DND-41 (cell line): ENCODE measurements around the gene SYTL4.

Experiments used
- ATAC-seq: fragments of 200-7000 bp; cut with Tn5 transposase; 3 replicates; pipeline ENCODE4 v1.9.1; 2021; ENCODE audit warnings: low read depth; ENCODE audit not compliant: insufficient read depth
- DNase-seq: peaks from one replicate; pipeline ENCODE4 v3.0.0-alpha.2; 2020
- H2AFZ ChIP-seq: 2 replicates; pipeline ENCODE4 v1.6.0; 2012; ENCODE audit warnings: low read depth, low read length
- H3K27ac ChIP-seq: 2 replicates; pipeline ENCODE4 v1.5.1; 2012; ENCODE audit warnings: low read length, inconsistent platforms
- H3K27me3 ChIP-seq: fragments of 200-600 bp; sonication (generic); 2 replicates; pipeline ENCODE4 v1.6.0; 2012; ENCODE audit warnings: low read length, mild to moderate bottlenecking, inconsistent platforms; ENCODE audit not compliant: insufficient read depth, poor library complexity
- H3K36me3 ChIP-seq: 2 replicates; pipeline ENCODE4 v1.5.1; 2012; ENCODE audit warnings: low read length, inconsistent platforms; ENCODE audit not compliant: insufficient read depth
- H3K4me1 ChIP-seq: 2 replicates; pipeline ENCODE4 v1.5.1; 2012; ENCODE audit warnings: mild to moderate bottlenecking, low read length; ENCODE audit not compliant: insufficient read depth
- H3K4me2 ChIP-seq: 2 replicates; pipeline ENCODE4 v1.6.0; 2012; ENCODE audit warnings: mild to moderate bottlenecking, moderate library complexity, low read length, inconsistent platforms; ENCODE audit not compliant: insufficient read depth
- H3K4me3 ChIP-seq, 2 experiments: fragments of 200-600 bp in 1 of 2; shearing (Covaris generic) in 1 of 2; 2 replicates each; pipeline ENCODE4 v1.5.1; 2012 to 2016; ENCODE audit warnings: inconsistent platforms in 2 of 2, low read length in 2 of 2, mild to moderate bottlenecking in 2 of 2, low read depth in 1 of 2, moderate library complexity in 1 of 2
- H3K79me2 ChIP-seq: 2 replicates; pipeline ENCODE4 v1.6.0; 2012; ENCODE audit warnings: low read length, inconsistent platforms; ENCODE audit not compliant: insufficient read depth
- H3K9ac ChIP-seq: 2 replicates; pipeline ENCODE4 v1.6.0; 2012; ENCODE audit warnings: low read depth, mild to moderate bottlenecking, inconsistent platforms, low read length, moderate library complexity
- H3K9me3 ChIP-seq: 2 replicates; pipeline ENCODE4 v1.5.1; 2012; ENCODE audit warnings: low read length, moderate library complexity, mild to moderate bottlenecking, inconsistent platforms; ENCODE audit not compliant: insufficient read depth, severe bottlenecking
- H4K20me1 ChIP-seq: 2 replicates; pipeline ENCODE4 v1.6.0; 2012; ENCODE audit warnings: low read length; ENCODE audit not compliant: insufficient read depth
- EZH2 ChIP-seq: IDR thresholded peaks from 3 replicates; pipeline ENCODE4 v1.6.1; 2012; ENCODE audit warnings: borderline replicate concordance, low read depth, mild to moderate bottlenecking, moderate library complexity, low read length, inconsistent platforms; ENCODE audit not compliant: severe bottlenecking
- TF ChIP-seq, protein P1 (sequence below): IDR thresholded peaks from 2 replicates; pipeline ENCODE4 v1.5.1; 2012; ENCODE audit warnings: borderline replicate concordance, low read length, moderate library complexity, mild to moderate bottlenecking; ENCODE audit not compliant: poor library complexity, severe bottlenecking; ENCODE audit errors: extremely low read depth

SYTL4 gene

DNA sequence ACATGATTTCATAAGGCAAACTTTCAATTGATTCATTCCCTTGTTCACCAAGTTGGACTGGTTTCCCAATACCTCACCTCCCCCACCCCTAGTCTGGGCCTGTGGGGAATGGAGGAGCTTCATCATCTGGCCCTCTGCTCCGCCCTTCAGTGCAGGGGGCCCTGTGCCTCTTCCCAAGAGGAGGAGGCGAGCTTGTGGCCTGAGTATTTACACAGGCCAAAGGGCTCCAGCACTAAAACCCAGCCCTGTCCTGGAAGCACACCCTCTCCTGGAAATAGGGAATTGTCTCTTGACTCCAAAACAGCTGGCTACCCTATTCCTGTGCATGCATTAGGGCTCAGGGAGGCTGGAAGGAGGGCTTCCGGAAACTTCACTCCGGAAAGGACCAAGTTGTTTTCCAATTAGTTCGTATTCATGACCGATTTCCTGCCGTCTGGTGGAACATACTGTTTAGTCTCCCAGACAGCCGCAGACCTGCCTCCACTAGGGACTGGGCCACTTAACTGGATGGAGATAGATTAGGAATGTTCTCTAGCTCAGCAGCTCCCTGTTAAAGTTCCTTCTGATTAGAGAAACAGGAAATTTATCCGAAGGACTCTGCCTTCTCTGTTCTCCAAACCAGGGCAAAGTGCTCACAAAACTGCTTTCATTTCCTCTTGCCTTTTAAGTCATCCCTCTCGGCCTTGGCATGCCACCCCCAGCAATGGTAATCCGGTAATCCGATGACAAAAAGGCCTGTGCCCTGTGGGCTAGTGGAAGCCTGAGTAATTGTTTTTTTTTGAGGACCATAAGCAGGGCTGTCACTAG lies 82.2 kb downstream of the SYTL4 start:
- Histone ChIP-seq H3K4me1 (no peaks in the 10 kb centered on the region), H3K27me3 (no peaks in the 10 kb centered on the region), H4K20me1 (no peaks in the 10 kb centered on the region), H3K4me2 (no peak overlapping the region), H3K4me3 (no peak overlapping the region), H3K79me2 (no peaks in the 10 kb centered on the region), H3K9me3 (no peaks in the 10 kb centered on the region), H3K27ac (no peak overlapping the region), H3K36me3 (no peaks in the 10 kb centered on the region), H3K9ac (no peak overlapping the region), H2AFZ (no peak overlapping the region)
- DNase-seq (no peak), ATAC-seq (no peak)
- TF ChIP-seq, protein P1, sequence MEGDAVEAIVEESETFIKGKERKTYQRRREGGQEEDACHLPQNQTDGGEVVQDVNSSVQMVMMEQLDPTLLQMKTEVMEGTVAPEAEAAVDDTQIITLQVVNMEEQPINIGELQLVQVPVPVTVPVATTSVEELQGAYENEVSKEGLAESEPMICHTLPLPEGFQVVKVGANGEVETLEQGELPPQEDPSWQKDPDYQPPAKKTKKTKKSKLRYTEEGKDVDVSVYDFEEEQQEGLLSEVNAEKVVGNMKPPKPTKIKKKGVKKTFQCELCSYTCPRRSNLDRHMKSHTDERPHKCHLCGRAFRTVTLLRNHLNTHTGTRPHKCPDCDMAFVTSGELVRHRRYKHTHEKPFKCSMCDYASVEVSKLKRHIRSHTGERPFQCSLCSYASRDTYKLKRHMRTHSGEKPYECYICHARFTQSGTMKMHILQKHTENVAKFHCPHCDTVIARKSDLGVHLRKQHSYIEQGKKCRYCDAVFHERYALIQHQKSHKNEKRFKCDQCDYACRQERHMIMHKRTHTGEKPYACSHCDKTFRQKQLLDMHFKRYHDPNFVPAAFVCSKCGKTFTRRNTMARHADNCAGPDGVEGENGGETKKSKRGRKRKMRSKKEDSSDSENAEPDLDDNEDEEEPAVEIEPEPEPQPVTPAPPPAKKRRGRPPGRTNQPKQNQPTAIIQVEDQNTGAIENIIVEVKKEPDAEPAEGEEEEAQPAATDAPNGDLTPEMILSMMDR = no peak
- TF ChIP-seq EZH2 = no peak

GRCh38 chrX:100648458-100649417 lies 83.2 kb downstream of the SYTL4 start:
- Histone ChIP-seq H3K4me3 (no peak overlapping the region), H3K9me3 (no peaks in the 10 kb centered on the region), H3K9ac (no peak overlapping the region), H3K4me2 (no peak overlapping the region), H3K27me3 (no peaks in the 10 kb centered on the region), H3K27ac (no peak overlapping the region), H2AFZ (no peak overlapping the region), H3K36me3 (no peaks in the 10 kb centered on the region), H4K20me1 (no peaks in the 10 kb centered on the region), H3K4me1 (no peaks in the 10 kb centered on the region), H3K79me2 (no peaks in the 10 kb centered on the region)
- DNase-seq = no peak
- TF ChIP-seq EZH2 = no peak
- TF ChIP-seq, protein P1 = no peak
- ATAC-seq = no peak

GRCh38 chrX:100647739-100648138 lies 84.2 kb downstream of the SYTL4 start:
- H3K4me1 ChIP-seq = no peaks in the 10 kb centered on the region
- no peak overlapping the region for H3K4me2 ChIP-seq
- ATAC-seq = no peak
- TF ChIP-seq, protein P1 = no peak
- TF ChIP-seq EZH2 = no peak
- H3K4me3 ChIP-seq = no peak overlapping the region
- no peaks in the 10 kb centered on the region for H3K27me3 ChIP-seq
- DNase-seq = no peak
- no peaks in the 10 kb centered on the region for H3K36me3 ChIP-seq
- H2AFZ ChIP-seq = no peak overlapping the region
- H4K20me1 ChIP-seq = no peaks in the 10 kb centered on the region
- H3K27ac ChIP-seq = no peak overlapping the region
- no peaks in the 10 kb centered on the region for H3K79me2 ChIP-seq
- no peak overlapping the region for H3K9ac ChIP-seq
- no peaks in the 10 kb centered on the region for H3K9me3 ChIP-seq
